Measurements from ENCODE around the gene HYDIN. TPM values are rescaled to one million over a fixed set of nuclear protein-coding genes. Genes with fewer than 3 reads are reported as not detected.

HYDIN gene
- total and polyA plus RNA-seq, 9 of the 15 experiments (the other 6 are each of a cell fraction or from before 2014, with no cell fraction given) = 0.08 to 0.43 (median 0.14) TPM; not detected in 1

GRCh38 chr16:70800781-70801480, 429.6 kb downstream of the HYDIN start, which contains the start of gene VAC14 (continued):
- TF ChIP-seq PKNOX1 (IDR thresholded peaks at IDR 0.05) (no peak), MLX (CRISPR knock-in tag; conservative IDR thresholded peaks at IDR 0.05) (no peak), ZBTB11 (CRISPR knock-in tag; IDR thresholded peaks at IDR 0.05) (no peak), DIDO1 (tag; IDR thresholded peaks at IDR 0.05; ENCODE audit: low read depth) (peak; percentile 84), HEY1 (CRISPR knock-in tag; IDR thresholded peaks at IDR 0.05; ENCODE audit: borderline replicate concordance) (no peak), FOXP4 (CRISPR knock-in tag; IDR thresholded peaks at IDR 0.05; ENCODE audit: borderline replicate concordance) (no peak), ETV6 (IDR thresholded peaks at IDR 0.05; ENCODE audit: borderline replicate concordance in 1 of 2, low read depth in 2 of 2, low read length in 1 of 2) (no peak), ETV6 (CRISPR knock-in tag; IDR thresholded peaks at IDR 0.05; ENCODE audit: borderline replicate concordance) (no peak), MIER1 (IDR thresholded peaks at IDR 0.05; ENCODE audit: low read depth) (no peak), TFAM (CRISPR knock-in tag; conservative IDR thresholded peaks at IDR 0.05) (no peak), ZNF740 (CRISPR knock-in tag; IDR thresholded peaks at IDR 0.05) (no peak), ZNF740 (tag; IDR thresholded peaks at IDR 0.05) (no peak), MITF (IDR thresholded peaks at IDR 0.05) (peak; percentile 92)
